H9 (cell line): Measurements from ENCODE around the gene FEN1. TPM values are rescaled to one million over a fixed set of nuclear protein-coding genes. Genes with fewer than 3 reads are reported as not detected.

Experiments
- DNase-seq: peaks from one replicate; pipeline ENCODE4 v3.0.0-alpha.2; 2017
- H2AFZ ChIP-seq: one replicate; pipeline ENCODE4 v1.6.1; 2013; ENCODE audit warnings: mild to moderate bottlenecking, low read length, control low read depth, moderate library complexity
- H2AK5ac ChIP-seq: 2 replicates; pipeline ENCODE4 v1.6.1; 2013; ENCODE audit warnings: low read length, control low read depth, mixed read lengths; ENCODE audit not compliant: insufficient read length
- H2BK120ac ChIP-seq: one replicate; pipeline ENCODE4 v1.6.1; 2013; ENCODE audit warnings: low read depth, mild to moderate bottlenecking, low read length, control low read depth, inconsistent platforms; ENCODE audit not compliant: poor library complexity, severe bottlenecking
- H2BK12ac ChIP-seq: 2 replicates; pipeline ENCODE4 v1.6.1; 2013; ENCODE audit warnings: low read length, control low read depth, mixed read lengths, low read depth; ENCODE audit not compliant: insufficient read length
- H2BK15ac ChIP-seq: 2 replicates; pipeline ENCODE4 v1.6.1; 2013; ENCODE audit warnings: low read depth, low read length, control low read depth
- H2BK20ac ChIP-seq: one replicate; pipeline ENCODE4 v1.6.1; 2013; ENCODE audit warnings: low read depth, mild to moderate bottlenecking, low read length, control low read depth, inconsistent platforms; ENCODE audit not compliant: poor library complexity, severe bottlenecking
- H2BK5ac ChIP-seq: 2 replicates; pipeline ENCODE4 v1.6.1; 2013; ENCODE audit warnings: low read length, control low read depth, mixed read lengths; ENCODE audit not compliant: insufficient read length
- H3K14ac ChIP-seq: 2 replicates; pipeline ENCODE4 v1.6.1; 2013; ENCODE audit warnings: low read length, control low read depth; ENCODE audit not compliant: insufficient read depth
- H3K18ac ChIP-seq: 2 replicates; pipeline ENCODE4 v1.6.1; 2013; ENCODE audit warnings: low read depth, mild to moderate bottlenecking, mixed read lengths, low read length, control low read depth; ENCODE audit not compliant: insufficient read length
- H3K23ac ChIP-seq: 2 replicates; pipeline ENCODE4 v1.6.1; 2013; ENCODE audit warnings: low read length, control low read depth, mixed read lengths, low read depth; ENCODE audit not compliant: insufficient read length
- H3K23me2 ChIP-seq: 2 replicates; pipeline ENCODE4 v1.6.1; 2013; ENCODE audit warnings: low read depth, mild to moderate bottlenecking, mixed read lengths, low read length, control low read depth; ENCODE audit not compliant: insufficient read length, poor library complexity, severe bottlenecking
- H3K27ac ChIP-seq: 2 replicates; pipeline ENCODE4 v1.5.1; 2013; ENCODE audit warnings: low read length, control low read depth, mixed read lengths, low read depth; ENCODE audit not compliant: insufficient read length
- H3K27me3 ChIP-seq: 2 replicates; pipeline ENCODE4 v1.6.1; 2013; ENCODE audit warnings: low read length, control low read depth, inconsistent platforms; ENCODE audit not compliant: insufficient read depth
- H3K4ac ChIP-seq: 2 replicates; pipeline ENCODE4 v1.6.1; 2013; ENCODE audit warnings: low read depth, mild to moderate bottlenecking, control low read depth, inconsistent platforms, low read length, moderate library complexity
- H3K4me1 ChIP-seq: 2 replicates; pipeline ENCODE4 v1.6.1; 2013; ENCODE audit warnings: low read length, control low read depth, inconsistent platforms; ENCODE audit not compliant: insufficient read depth
- H3K4me2 ChIP-seq: 2 replicates; pipeline ENCODE4 v1.6.1; 2013; ENCODE audit warnings: low read length, control low read depth, mixed read lengths; ENCODE audit not compliant: insufficient read length, insufficient read depth
- H3K56ac ChIP-seq: 2 replicates; pipeline ENCODE4 v1.6.1; 2013; ENCODE audit warnings: low read depth, mild to moderate bottlenecking, mixed read lengths, low read length, control low read depth; ENCODE audit not compliant: insufficient read length
- H3K79me1 ChIP-seq: 2 replicates; pipeline ENCODE4 v1.6.1; 2013; ENCODE audit warnings: low read depth, mild to moderate bottlenecking, moderate library complexity, low read length, control low read depth, inconsistent platforms; ENCODE audit not compliant: insufficient read depth, poor library complexity, severe bottlenecking
- H3K79me2 ChIP-seq: 2 replicates; pipeline ENCODE4 v1.6.1; 2013; ENCODE audit warnings: low read length, control low read depth, inconsistent platforms; ENCODE audit not compliant: insufficient read depth
- H3K9ac ChIP-seq: 2 replicates; pipeline ENCODE4 v1.6.1; 2013; ENCODE audit warnings: low read length, control low read depth, mixed read lengths; ENCODE audit not compliant: insufficient read length; ENCODE audit errors: extremely low read depth
- H3K9me3 ChIP-seq: one replicate; pipeline ENCODE4 v1.6.1; 2013; ENCODE audit warnings: low read depth, low read length, inconsistent platforms; ENCODE audit not compliant: control insufficient read depth
- H3T11ph ChIP-seq: one replicate; pipeline ENCODE4 v1.6.1; 2013; ENCODE audit warnings: mild to moderate bottlenecking, low read length, control low read depth, inconsistent platforms
- H4K20me1 ChIP-seq: one replicate; pipeline ENCODE4 v1.6.1; 2013; ENCODE audit not compliant: control insufficient read depth, insufficient read length, insufficient read depth
- H4K5ac ChIP-seq: 2 replicates; pipeline ENCODE4 v1.6.1; 2013; ENCODE audit warnings: low read depth, mild to moderate bottlenecking, mixed read lengths, low read length, control low read depth; ENCODE audit not compliant: insufficient read length
- H4K8ac ChIP-seq: replicated peaks from 2 replicates; pipeline ENCODE4 v1.6.1; 2013; ENCODE audit warnings: low read length, control low read depth, mixed read lengths, low read depth; ENCODE audit not compliant: insufficient read length
- H4K91ac ChIP-seq: 2 replicates; pipeline ENCODE4 v1.6.1; 2013; ENCODE audit warnings: low read depth, mild to moderate bottlenecking, moderate library complexity, mixed read lengths, low read length, control low read depth; ENCODE audit not compliant: insufficient read length
- H3K27ac Mint-ChIP-seq, 3 experiments: 2 replicates in 2 of 3; 3 replicates in 1 of 3; pipeline ENCODE4 v1.8.0; 2020 to 2021; ENCODE audit warnings: mixed read lengths in 3 of 3, mild to moderate bottlenecking in 1 of 3, moderate library complexity in 1 of 3
- H3K27me3 Mint-ChIP-seq: 2 replicates; pipeline ENCODE4 v1.8.0; 2021; ENCODE audit warnings: low read depth, mild to moderate bottlenecking, moderate library complexity, mixed read lengths
- H3K36me3 Mint-ChIP-seq, 3 experiments: 2 replicates in 2 of 3; 3 replicates in 1 of 3; pipeline ENCODE4 v1.8.0; 2020 to 2021; ENCODE audit warnings: low read depth in 3 of 3, mixed read lengths in 3 of 3; ENCODE audit not compliant: insufficient read depth in 1 of 3
- H3K4me1 Mint-ChIP-seq, 2 experiments: 2 replicates each; pipeline ENCODE4 v1.8.0; 2020; ENCODE audit warnings: mixed read lengths in 2 of 2
- H3K4me3 Mint-ChIP-seq, 2 experiments: 2 replicates in 1 of 2; 3 replicates in 1 of 2; pipeline ENCODE4 v1.8.0; 2020 to 2021; ENCODE audit warnings: mild to moderate bottlenecking in 2 of 2, mixed read lengths in 2 of 2, moderate library complexity in 1 of 2
- H3K9me3 Mint-ChIP-seq, 2 experiments: 2 replicates in 1 of 2; 3 replicates in 1 of 2; pipeline ENCODE4 v1.8.0; 2020; ENCODE audit warnings: mild to moderate bottlenecking in 2 of 2, mixed read lengths in 2 of 2, moderate library complexity in 1 of 2
- WGBS: extraction: QIAGEN DNeasy Blood & Tissue Kit; methylation state at CpG from one replicate; pipeline ENCODE4 v1.1.7; 2013; ENCODE audit warnings: missing lambda C conversion rate, low lambda C conversion rate, mixed read lengths; ENCODE audit not compliant: insufficient read length; ENCODE audit errors: extremely low coverage; 5-methylcytosine and 5-hydroxymethylcytosine counted together
- total RNA-seq: library from RNA; stranded (reverse); gene quantifications from 2 replicates; pipeline ENCODE4 v1.2.1, GENCODE V29; 2021
- TF ChIP-seq, protein P1 (sequence below): fragments of 200-600 bp; sonication (generic); conservative IDR thresholded peaks from 3 replicates; pipeline ENCODE4 v1.8.0; 2021; ENCODE audit warnings: antibody characterized with exemption, mild to moderate bottlenecking

FEN1 gene
- total RNA-seq, 1 experiment from 2014 or later = 114 TPM

GRCh38 chr11:61833471-61833870, 40.8 kb downstream of the FEN1 start:
- Mint-ChIP-seq H3K27ac (peak overlapping the region; percentile 92 to 98 (median 96)), H3K4me1 (peaks cover 58 to 63% of the 10 kb centered on the region in 2 experiments), H3K27me3 (no peaks in the 10 kb centered on the region), H3K9me3 (no peaks in the 10 kb centered on the region), H3K36me3 (peaks cover 29 to 50% (median 48%) of the 10 kb centered on the region in 3 experiments; a peak in 6 of 7 replicates), H3K4me3 (peak overlapping the region; percentile 17 to 70; a peak in 3 of 5 replicates)
- TF ChIP-seq, protein P1, sequence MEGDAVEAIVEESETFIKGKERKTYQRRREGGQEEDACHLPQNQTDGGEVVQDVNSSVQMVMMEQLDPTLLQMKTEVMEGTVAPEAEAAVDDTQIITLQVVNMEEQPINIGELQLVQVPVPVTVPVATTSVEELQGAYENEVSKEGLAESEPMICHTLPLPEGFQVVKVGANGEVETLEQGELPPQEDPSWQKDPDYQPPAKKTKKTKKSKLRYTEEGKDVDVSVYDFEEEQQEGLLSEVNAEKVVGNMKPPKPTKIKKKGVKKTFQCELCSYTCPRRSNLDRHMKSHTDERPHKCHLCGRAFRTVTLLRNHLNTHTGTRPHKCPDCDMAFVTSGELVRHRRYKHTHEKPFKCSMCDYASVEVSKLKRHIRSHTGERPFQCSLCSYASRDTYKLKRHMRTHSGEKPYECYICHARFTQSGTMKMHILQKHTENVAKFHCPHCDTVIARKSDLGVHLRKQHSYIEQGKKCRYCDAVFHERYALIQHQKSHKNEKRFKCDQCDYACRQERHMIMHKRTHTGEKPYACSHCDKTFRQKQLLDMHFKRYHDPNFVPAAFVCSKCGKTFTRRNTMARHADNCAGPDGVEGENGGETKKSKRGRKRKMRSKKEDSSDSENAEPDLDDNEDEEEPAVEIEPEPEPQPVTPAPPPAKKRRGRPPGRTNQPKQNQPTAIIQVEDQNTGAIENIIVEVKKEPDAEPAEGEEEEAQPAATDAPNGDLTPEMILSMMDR = no peak
- no peak overlapping the region for H2BK12ac ChIP-seq
- H3K23me2 ChIP-seq = peaks cover 9% of the 10 kb centered on the region
- H3K4ac ChIP-seq = no peak overlapping the region
- no peak overlapping the region for H3K14ac ChIP-seq
- H3K27me3 ChIP-seq = no peaks in the 10 kb centered on the region
- DNase-seq = no peak
- H3K9ac ChIP-seq = no peak overlapping the region
- WGBS = no CpG with 5 or more reads among the region's 11 CpGs
- no peak overlapping the region for H3K23ac ChIP-seq
- no peak overlapping the region for H3K18ac ChIP-seq
- no peaks in the 10 kb centered on the region for H3K9me3 ChIP-seq
- H2BK5ac ChIP-seq = no peak overlapping the region
- peaks cover 11% of the 10 kb centered on the region; the same call in 1 of the 2 replicates for H3K4me1 ChIP-seq
- peaks cover 4% of the 10 kb centered on the region for H3K79me1 ChIP-seq
- no peak overlapping the region for H2AK5ac ChIP-seq
- H3K4me2 ChIP-seq = no peak overlapping the region
- H3K56ac ChIP-seq = no peak overlapping the region
- H2AFZ ChIP-seq = no peak overlapping the region
- H4K5ac ChIP-seq = no peak overlapping the region
- H3K79me2 ChIP-seq = peaks cover 38% of the 10 kb centered on the region; the same call in 1 of the 2 replicates
- no peak overlapping the region for H2BK120ac ChIP-seq
- H4K8ac ChIP-seq = no peak overlapping the region
- no peaks in the 10 kb centered on the region for H4K20me1 ChIP-seq
- no peak overlapping the region for H4K91ac ChIP-seq
- no peak overlapping the region for H3T11ph ChIP-seq
- peak overlapping the region; percentile 27 for H3K27ac ChIP-seq
- H2BK20ac ChIP-seq = no peak overlapping the region
- no peak overlapping the region for H2BK15ac ChIP-seq
